ENCODE measurements around the gene LRRC1. TPM values are rescaled to one million over a fixed set of nuclear protein-coding genes. Genes with fewer than 3 reads are reported as not detected.

The LRRC1 gene
- polyA plus RNA-seq, 1 experiment, result 13.9 TPM

- ChIA-PET CTCF (interaction anchor here (0.6 kb wide), 1 partner anchor 42 kb away, joined by 3 read pairs; no protein-coding TSS in a partner anchor), POLR2A (no interaction called here)
- H3K27ac ChIP-seq (ENCODE audit: low read depth, low read length), result no peak overlapping the region
Measured at GRCh38 chr6:53877151-53877550, 82.3 kb downstream of the LRRC1 start.

GRCh38 chr6:53878808-53879207, 84.0 kb downstream of the LRRC1 start:
- ChIA-PET POLR2A (no interaction called here), CTCF (interaction anchor here (0.6 to 1.3 kb wide), 2 partner anchors 77 to 151 kb away, joined by 3 to 4 read pairs; no protein-coding TSS in a partner anchor)
- H3K27ac ChIP-seq (ENCODE audit: low read depth, low read length), result no peak overlapping the region
- DNase-seq (ENCODE audit: low read depth, low spot score), result no peak
- TF ChIP-seq CTCF (IDR thresholded peaks at IDR 0.05; ENCODE audit: low read depth, low read length), result no peak
- H3K27me3 ChIP-seq (ENCODE audit: control insufficient read depth, insufficient read depth, low read length), result no peaks in the 10 kb centered on the region
- no peak overlapping the region for H3K4me3 ChIP-seq (ENCODE audit: low read depth, low read length)
- peaks cover 4% of the 10 kb centered on the region; the same call in 1 of the 2 replicates for H3K9me3 ChIP-seq (ENCODE audit: control insufficient read depth, insufficient read depth, low read length)

More at GRCh38 chr6:53877151-53877550, 82.3 kb downstream of the LRRC1 start:
- H3K4me3 ChIP-seq (ENCODE audit: low read depth, low read length), result no peak overlapping the region
- no peak for TF ChIP-seq CTCF (IDR thresholded peaks at IDR 0.05; ENCODE audit: low read depth, low read length)
- no peaks in the 10 kb centered on the region for H3K27me3 ChIP-seq (ENCODE audit: control insufficient read depth, insufficient read depth, low read length)
- H3K9me3 ChIP-seq (ENCODE audit: control insufficient read depth, insufficient read depth, low read length), result peaks cover 9% of the 10 kb centered on the region
- no peak for DNase-seq (ENCODE audit: low read depth, low spot score)

- no peak for TF ChIP-seq CTCF (IDR thresholded peaks at IDR 0.05; ENCODE audit: low read depth, low read length)
- Histone ChIP-seq H3K27ac (ENCODE audit: low read depth, low read length) (no peak overlapping the region), H3K9me3 (ENCODE audit: control insufficient read depth, insufficient read depth, low read length) (peaks cover 4% of the 10 kb centered on the region; the same call in 1 of the 2 replicates), H3K27me3 (ENCODE audit: control insufficient read depth, insufficient read depth, low read length) (no peaks in the 10 kb centered on the region), H3K4me3 (ENCODE audit: low read depth, low read length) (no peak overlapping the region)
- DNase-seq (ENCODE audit: low read depth, low spot score), result no peak
- ChIA-PET CTCF (no interaction called here), POLR2A (no interaction called here)
Measured at GRCh38 chr6:53879608-53880007, 84.8 kb downstream of the LRRC1 start.

GRCh38 chr6:53887316-53887715, 92.5 kb downstream of the LRRC1 start:
- Histone ChIP-seq H3K4me3 (ENCODE audit: low read depth, low read length) (no peak overlapping the region), H3K27me3 (ENCODE audit: control insufficient read depth, insufficient read depth, low read length) (no peaks in the 10 kb centered on the region), H3K27ac (ENCODE audit: low read depth, low read length) (no peak overlapping the region), H3K9me3 (ENCODE audit: control insufficient read depth, insufficient read depth, low read length) (no peaks in the 10 kb centered on the region)
- CTCF ChIA-PET, result no interaction called here
- TF ChIP-seq CTCF (IDR thresholded peaks at IDR 0.05; ENCODE audit: low read depth, low read length), result no peak
- no peak for DNase-seq (ENCODE audit: low read depth, low spot score)
- POLR2A ChIA-PET, result no interaction called here

- Histone ChIP-seq H3K27me3 (ENCODE audit: control insufficient read depth, insufficient read depth, low read length) (no peaks in the 10 kb centered on the region), H3K4me3 (ENCODE audit: low read depth, low read length) (no peak overlapping the region), H3K9me3 (ENCODE audit: control insufficient read depth, insufficient read depth, low read length) (no peaks in the 10 kb centered on the region), H3K27ac (ENCODE audit: low read depth, low read length) (no peak overlapping the region)
- TF ChIP-seq CTCF (IDR thresholded peaks at IDR 0.05; ENCODE audit: low read depth, low read length), result no peak
- ChIA-PET CTCF (interaction anchor here (0.6 to 1.9 kb wide), 2 partner anchors 34 to 68 kb away, joined by 3 to 9 read pairs; no protein-coding TSS in a partner anchor), POLR2A (no interaction called here)
- DNase-seq (ENCODE audit: low read depth, low spot score), result no peak
Measured at GRCh38 chr6:53888931-53889330, 94.1 kb downstream of the LRRC1 start.
